ENCODE measurements around the gene DDRGK1. TPM values are rescaled to one million over a fixed set of nuclear protein-coding genes. Genes with fewer than 3 reads are reported as not detected.

The DDRGK1 gene
- total RNA-seq, 1 donor from 2014 or later = 62.7 TPM

- H3K36me3 Mint-ChIP-seq = no peaks in the 10 kb centered on the region
- no peak for DNase-seq (ENCODE audit: low spot score in 2 of 2, unreplicated experiment in 2 of 2)
- H3K27me3 Mint-ChIP-seq (ENCODE audit: low read depth) = peaks cover 74% of the 10 kb centered on the region
- H3K27ac Mint-ChIP-seq = no peak overlapping the region
- no peak for TF ChIP-seq CTCF (IDR thresholded peaks at IDR 0.05; ENCODE audit: unreplicated experiment)
- no peaks in the 10 kb centered on the region for H3K9me3 Mint-ChIP-seq
- H3K4me1 Mint-ChIP-seq = peaks cover 7% of the 10 kb centered on the region
- H3K4me3 Mint-ChIP-seq = no peak overlapping the region
These were observed 39.4 kb upstream of the DDRGK1 start for GRCh38 chr20:3243718-3244358.

GRCh38 chr20:3242172-3242692, 37.8 kb upstream of the DDRGK1 start:
- no peaks in the 10 kb centered on the region for H3K36me3 Mint-ChIP-seq
- peaks cover 8% of the 10 kb centered on the region for H3K4me1 Mint-ChIP-seq
- no peaks in the 10 kb centered on the region for H3K9me3 Mint-ChIP-seq
- TF ChIP-seq CTCF (IDR thresholded peaks at IDR 0.05; ENCODE audit: unreplicated experiment) = no peak
- H3K4me3 Mint-ChIP-seq = no peak overlapping the region
- H3K27me3 Mint-ChIP-seq (ENCODE audit: low read depth) = peaks cover 73% of the 10 kb centered on the region
- DNase-seq (ENCODE audit: low spot score in 2 of 2, unreplicated experiment in 2 of 2) = no peak
- no peak overlapping the region for H3K27ac Mint-ChIP-seq

GRCh38 chr20:3240776-3241363, 36.4 kb upstream of the DDRGK1 start:
- no peak for DNase-seq (ENCODE audit: low spot score in 2 of 2, unreplicated experiment in 2 of 2)
- Mint-ChIP-seq H3K4me3 (peak overlapping the region; percentile 77), H3K4me1 (peaks cover 8% of the 10 kb centered on the region), H3K27ac (no peak overlapping the region), H3K36me3 (no peaks in the 10 kb centered on the region), H3K27me3 (ENCODE audit: low read depth) (peaks cover 82% of the 10 kb centered on the region), H3K9me3 (no peaks in the 10 kb centered on the region)
- TF ChIP-seq CTCF (IDR thresholded peaks at IDR 0.05; ENCODE audit: unreplicated experiment) = no peak

- H3K9me3 Mint-ChIP-seq = no peaks in the 10 kb centered on the region
- TF ChIP-seq CTCF (IDR thresholded peaks at IDR 0.05; ENCODE audit: unreplicated experiment) = no peak
- peaks cover 8% of the 10 kb centered on the region for H3K4me1 Mint-ChIP-seq
- H3K27me3 Mint-ChIP-seq (ENCODE audit: low read depth) = peaks cover 87% of the 10 kb centered on the region
- H3K36me3 Mint-ChIP-seq = no peaks in the 10 kb centered on the region
- no peak overlapping the region for H3K27ac Mint-ChIP-seq
- no peak for DNase-seq (ENCODE audit: low spot score in 2 of 2, unreplicated experiment in 2 of 2)
- peak overlapping the region; percentile 77 for H3K4me3 Mint-ChIP-seq
These were observed 35.6 kb upstream of the DDRGK1 start for GRCh38 chr20:3239867-3240775.

GRCh38 chr20:3239026-3239866, 34.8 kb upstream of the DDRGK1 start, which contains the start of gene SLC4A11:
Gene SLC4A11 (minus strand): TSS chr20:3239190. CDS start chr20:3239137, 53 bp downstream.
- no peak for TF ChIP-seq CTCF (IDR thresholded peaks at IDR 0.05; ENCODE audit: unreplicated experiment)
- peaks cover 8% of the 10 kb centered on the region for H3K4me1 Mint-ChIP-seq
- H3K27ac Mint-ChIP-seq = no peak within 1 kb of the TSS
- H3K9me3 Mint-ChIP-seq = no peaks in the 10 kb centered on the region
- peak within 1 kb of the TSS; percentile 77 for H3K4me3 Mint-ChIP-seq
- no peak for DNase-seq (ENCODE audit: low spot score in 2 of 2, unreplicated experiment in 2 of 2)
- H3K36me3 Mint-ChIP-seq = no peaks in the 10 kb centered on the region
- peaks cover 87% of the 10 kb centered on the region for H3K27me3 Mint-ChIP-seq (ENCODE audit: low read depth)
